T-helper 9 cell (primary cell): ENCODE measurements around the gene ASB13.
A peak's percentile ranks its signal among the peaks of the same experiment; 100 is the strongest.

ENCODE experiments used
- DNase-seq: peaks from one replicate; pipeline ENCODE4 v3.0.0-alpha.2; 2020

Gene ASB13

DNA sequence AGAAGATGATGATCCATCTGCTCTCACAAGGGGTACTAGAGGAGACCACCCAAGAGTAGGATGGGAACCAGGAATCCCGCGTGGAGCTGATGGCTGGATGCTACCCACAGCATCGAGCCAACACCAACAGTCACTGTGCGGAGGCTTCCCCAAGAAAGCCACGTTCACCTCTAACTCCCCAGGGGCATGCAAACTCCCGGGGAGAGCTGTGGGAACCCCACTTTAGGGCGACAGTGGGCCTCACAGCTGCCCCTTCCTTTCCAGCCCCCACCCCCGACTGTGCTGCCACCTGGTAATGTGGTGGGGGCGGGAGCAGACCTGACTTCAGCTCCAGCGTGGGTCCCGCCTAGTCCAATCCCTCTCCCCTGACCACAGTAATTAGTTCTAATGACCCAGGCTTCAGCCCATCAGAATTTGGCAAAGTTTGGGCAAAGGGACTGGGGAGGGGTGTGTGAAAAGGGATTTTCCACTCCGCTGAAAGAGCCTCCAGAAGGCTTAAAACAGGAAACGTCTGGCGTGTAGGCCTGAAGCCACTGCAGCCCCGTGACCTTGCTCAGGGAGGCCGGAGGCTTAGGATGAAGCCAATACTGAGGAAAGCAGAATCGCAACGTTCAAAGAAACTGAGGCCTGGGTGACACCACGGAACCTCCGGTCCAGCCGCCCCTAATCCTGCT, 20.3 kb downstream of the ASB13 start:
- DNase-seq = no peak

DNA sequence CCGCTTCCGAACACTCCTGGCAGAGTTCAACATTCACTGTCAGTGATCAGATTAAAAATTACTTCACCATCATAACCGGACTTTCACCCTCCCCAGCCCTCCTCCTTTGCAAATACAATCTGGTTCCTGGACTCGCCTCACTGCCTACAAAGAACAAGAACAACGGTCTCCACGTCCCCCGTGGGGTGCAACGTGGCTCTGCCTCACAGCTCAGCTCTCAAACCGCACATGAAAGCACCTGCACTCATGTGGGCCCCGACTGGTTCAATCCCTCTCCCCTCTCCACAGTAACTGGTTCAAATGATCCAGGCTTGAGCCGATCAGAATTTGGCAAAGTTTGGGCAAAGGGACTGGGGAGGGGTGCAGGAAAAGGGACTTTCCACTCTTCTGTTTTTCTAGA, 21.0 kb downstream of the ASB13 start:
- no peak for DNase-seq

GRCh38 chr10:5644930-5645329, 21.5 kb downstream of the ASB13 start:
- DNase-seq = no peak

GRCh38 chr10:5643346-5644067, 22.9 kb downstream of the ASB13 start:
- DNase-seq = no peak

DNA sequence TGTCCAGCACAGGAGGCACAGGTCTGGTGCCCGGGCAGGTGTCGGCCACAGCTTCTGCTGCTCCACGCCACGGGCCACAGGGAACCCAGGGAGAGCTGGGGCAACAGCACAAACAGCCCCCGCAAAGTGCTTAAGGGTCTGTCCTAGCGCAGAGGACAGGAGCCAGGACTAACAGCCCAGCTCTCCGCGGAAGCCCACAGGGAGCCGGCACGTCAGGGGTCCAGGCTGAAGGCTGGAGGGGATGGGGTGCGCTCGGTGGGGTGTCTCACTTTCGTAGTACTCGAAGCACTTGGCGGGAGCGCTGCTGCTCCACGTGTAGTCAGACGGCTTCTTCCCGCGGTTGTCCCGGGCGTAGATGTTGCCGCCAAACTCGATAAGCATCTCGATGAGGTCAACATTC, 24.9 kb downstream of the ASB13 start:
- no peak for DNase-seq

GRCh38 chr10:5640501-5640900, 25.9 kb downstream of the ASB13 start:
- no peak for DNase-seq

GRCh38 chr10:5640036-5640435, 26.4 kb downstream of the ASB13 start:
- no peak for DNase-seq

- DNase-seq = no peak
These were observed 27.3 kb downstream of the ASB13 start for GRCh38 chr10:5639066-5639465.

DNA sequence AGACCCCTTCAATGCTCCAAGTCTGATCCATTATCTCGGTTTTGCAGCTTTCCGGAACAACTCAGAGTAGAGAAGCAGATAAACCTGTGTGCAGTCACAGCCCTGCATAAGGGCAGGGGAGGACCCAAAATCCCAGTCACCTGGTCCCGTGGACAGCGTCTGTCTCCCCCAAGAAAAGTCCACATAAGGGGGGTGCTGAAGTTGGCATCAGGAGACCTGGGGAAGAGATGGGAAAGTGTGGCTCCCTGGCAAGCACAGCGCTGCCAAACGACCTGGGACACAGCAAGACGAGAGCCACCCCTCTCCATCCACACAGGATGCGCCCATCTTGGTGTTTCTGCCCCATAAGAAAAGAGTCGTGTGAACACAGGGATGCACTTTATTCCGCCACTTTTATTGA, 27.9 kb downstream of the ASB13 start:
- DNase-seq = no peak

DNA sequence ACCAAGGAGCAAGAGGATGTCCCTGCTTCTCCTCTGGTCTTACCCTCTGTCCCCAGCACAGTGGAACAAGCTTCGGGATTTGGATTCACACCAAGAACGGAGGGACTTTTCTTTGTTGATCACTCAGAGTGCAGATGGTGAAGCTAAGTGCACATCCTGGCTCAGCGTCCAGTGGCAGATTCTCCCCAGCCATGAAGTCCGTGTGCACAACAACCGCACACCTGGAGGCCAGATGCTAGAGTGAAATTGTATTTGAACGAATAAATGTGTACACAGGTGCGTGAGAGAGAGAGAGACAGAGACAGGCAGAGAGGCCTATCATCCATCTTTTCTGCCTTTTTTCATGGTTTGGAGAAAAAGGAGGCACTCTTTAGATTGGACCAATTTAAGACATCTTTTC, 31.5 kb downstream of the ASB13 start:
- DNase-seq = no peak

DNA sequence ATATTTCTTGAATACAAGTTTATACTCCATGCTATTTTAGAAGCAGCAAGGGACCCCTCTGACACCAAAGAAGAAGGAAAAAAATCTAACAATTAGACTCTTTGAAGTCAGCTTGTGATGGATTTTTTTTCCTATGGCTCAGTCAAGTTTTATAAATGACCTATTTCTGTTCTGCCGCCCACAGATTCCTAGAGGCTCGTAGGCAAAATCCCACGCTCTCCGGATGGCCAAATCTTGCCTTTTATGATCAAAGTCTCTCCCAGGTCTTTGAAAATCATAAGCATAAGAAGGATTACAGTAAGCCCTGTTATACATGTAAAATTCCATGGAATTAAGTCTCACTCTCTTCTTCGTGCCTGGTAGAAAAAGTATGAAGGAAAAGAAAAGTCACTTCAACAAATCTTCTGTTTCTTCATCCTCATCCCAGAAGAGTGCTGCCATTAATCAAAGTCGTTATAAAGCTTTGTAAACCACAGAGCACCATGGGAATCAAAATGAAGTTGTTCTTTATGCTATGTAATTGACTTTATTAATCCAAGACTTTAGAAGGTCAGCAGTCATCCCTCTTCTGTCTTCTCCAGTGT, 33.1 kb downstream of the ASB13 start:
- DNase-seq = no peak

DNA sequence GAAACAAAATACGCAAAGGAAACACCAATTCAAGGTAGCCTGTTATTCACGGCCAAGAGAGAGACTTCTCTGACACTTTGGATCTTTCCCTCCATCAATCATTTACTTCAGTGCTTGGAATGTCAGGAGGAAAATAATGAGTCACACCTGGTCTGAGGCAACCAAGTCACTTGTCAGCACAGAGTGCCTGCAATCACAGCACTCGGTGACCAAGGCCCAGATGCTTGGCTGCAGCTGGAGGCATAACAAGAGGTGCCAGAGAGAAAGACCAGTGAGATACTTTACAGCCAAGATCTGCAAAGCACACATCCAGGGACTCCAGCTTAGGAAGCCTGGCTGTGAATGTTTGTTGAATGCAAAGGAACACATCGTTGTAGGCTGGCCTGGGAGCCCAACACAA, 33.9 kb downstream of the ASB13 start:
- no peak for DNase-seq

- no peak for DNase-seq
These were observed 34.5 kb downstream of the ASB13 start for GRCh38 chr10:5631936-5632335.

- no peak for DNase-seq
These were observed 36.3 kb downstream of the ASB13 start for GRCh38 chr10:5630112-5630436.

- DNase-seq = peak; percentile 79
These were observed 36.9 kb downstream of the ASB13 start for GRCh38 chr10:5629303-5630111.

DNA sequence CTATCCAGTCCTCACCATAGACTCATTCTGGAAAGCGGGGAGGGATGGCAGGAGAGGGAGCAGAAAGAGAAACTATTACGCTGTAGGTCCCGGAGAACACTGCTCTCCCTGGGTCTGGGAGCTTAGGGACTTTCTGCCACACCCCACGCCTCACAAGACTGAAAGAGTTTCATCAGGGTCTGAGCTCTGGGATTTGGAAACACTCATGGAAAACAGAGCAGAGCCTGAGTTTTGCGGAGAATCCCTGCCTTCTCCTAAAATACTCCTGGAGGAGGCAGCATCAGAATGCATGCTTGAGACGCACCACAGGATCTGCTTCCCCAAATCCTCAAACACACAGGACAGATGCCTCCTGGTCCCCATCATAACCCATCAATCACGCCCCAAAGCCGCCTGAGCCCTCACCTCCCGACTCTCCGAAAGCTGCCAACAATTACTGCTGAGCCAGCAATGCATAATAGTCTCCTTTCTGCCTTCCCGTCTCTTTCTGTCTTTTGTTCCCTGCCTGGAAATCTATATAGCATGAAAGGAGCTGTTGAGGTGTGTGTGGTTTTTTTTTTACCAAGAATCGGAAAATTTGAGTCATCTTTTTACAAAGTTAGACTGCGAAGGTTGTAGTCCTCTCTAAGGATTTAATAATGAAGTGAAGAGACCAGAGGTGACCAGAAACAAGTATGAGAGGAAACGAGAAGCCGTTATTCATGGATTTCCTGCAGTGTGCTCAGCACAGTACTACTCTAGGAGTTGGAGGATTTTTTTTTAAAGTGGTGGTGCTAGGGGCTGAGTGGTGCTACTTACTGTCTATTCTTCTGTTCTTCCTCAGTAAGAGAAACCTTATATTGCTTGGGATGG, 37.7 kb downstream of the ASB13 start:
- DNase-seq = no peak

GRCh38 chr10:5627486-5628044, 38.8 kb downstream of the ASB13 start:
- no peak for DNase-seq

- DNase-seq = no peak
These were observed 40.2 kb downstream of the ASB13 start for GRCh38 chr10:5625992-5626777.

GRCh38 chr10:5624701-5625100, 41.7 kb downstream of the ASB13 start:
- DNase-seq = no peak

GRCh38 chr10:5623081-5623748, 43.2 kb downstream of the ASB13 start:
- DNase-seq = peak; percentile 68
